ENCODE measurements around the gene PLRG1. TPM values are rescaled to one million over a fixed set of nuclear protein-coding genes. Genes with fewer than 3 reads are reported as not detected.

PLRG1 gene
- total RNA-seq, 1 experiment from 2014 or later = 72.5 TPM

DNA sequence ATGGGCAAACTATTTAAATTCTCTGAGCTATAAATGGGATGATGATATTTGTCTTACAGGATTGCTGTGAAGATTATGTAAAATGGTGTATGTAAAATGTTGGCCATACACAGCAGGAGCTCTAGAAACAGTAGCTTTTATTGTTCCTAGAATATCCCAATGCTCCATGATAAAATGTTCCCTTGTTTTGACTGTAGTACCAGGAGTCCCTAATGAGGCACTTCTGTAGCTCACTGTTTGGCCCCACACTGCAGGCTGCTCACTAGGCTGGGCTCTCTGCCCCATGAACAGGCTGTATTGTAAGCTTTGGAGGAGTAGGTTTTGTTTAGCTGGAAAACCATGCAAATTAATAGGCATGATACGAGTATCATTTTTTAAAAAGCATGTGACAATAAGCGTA lies 43.7 kb upstream of the PLRG1 start:
- no peak overlapping the region for H3K4me3 Mint-ChIP-seq (ENCODE audit: low read depth, unreplicated experiment)
- H3K9me3 Mint-ChIP-seq (ENCODE audit: low read depth, unreplicated experiment) = no peaks in the 10 kb centered on the region
- intact Hi-C loops (cut with micrococcal nuclease; ENCODE audit: unreplicated experiment) = no loop called here
- DNase-seq = no peak
- CTCF ChIA-PET = interaction anchor here (1.2 to 1.3 kb wide), 2 partner anchors 10 to 34 kb away, joined by 3 read pairs; no protein-coding TSS in a partner anchor
- no peak overlapping the region for H3K27ac Mint-ChIP-seq (ENCODE audit: unreplicated experiment)
- TF ChIP-seq, protein P1, sequence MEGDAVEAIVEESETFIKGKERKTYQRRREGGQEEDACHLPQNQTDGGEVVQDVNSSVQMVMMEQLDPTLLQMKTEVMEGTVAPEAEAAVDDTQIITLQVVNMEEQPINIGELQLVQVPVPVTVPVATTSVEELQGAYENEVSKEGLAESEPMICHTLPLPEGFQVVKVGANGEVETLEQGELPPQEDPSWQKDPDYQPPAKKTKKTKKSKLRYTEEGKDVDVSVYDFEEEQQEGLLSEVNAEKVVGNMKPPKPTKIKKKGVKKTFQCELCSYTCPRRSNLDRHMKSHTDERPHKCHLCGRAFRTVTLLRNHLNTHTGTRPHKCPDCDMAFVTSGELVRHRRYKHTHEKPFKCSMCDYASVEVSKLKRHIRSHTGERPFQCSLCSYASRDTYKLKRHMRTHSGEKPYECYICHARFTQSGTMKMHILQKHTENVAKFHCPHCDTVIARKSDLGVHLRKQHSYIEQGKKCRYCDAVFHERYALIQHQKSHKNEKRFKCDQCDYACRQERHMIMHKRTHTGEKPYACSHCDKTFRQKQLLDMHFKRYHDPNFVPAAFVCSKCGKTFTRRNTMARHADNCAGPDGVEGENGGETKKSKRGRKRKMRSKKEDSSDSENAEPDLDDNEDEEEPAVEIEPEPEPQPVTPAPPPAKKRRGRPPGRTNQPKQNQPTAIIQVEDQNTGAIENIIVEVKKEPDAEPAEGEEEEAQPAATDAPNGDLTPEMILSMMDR (IDR thresholded peaks at IDR 0.05; ENCODE audit: unreplicated experiment) = no peak
- no TSS peak for BruUV-seq (replicated peaks)
- H3K36me3 Mint-ChIP-seq (ENCODE audit: insufficient read depth, unreplicated experiment) = no peaks in the 10 kb centered on the region
- no peaks in the 10 kb centered on the region for H3K27me3 Mint-ChIP-seq (ENCODE audit: unreplicated experiment)
- peaks cover 26% of the 10 kb centered on the region for H3K4me1 Mint-ChIP-seq (ENCODE audit: low read depth, unreplicated experiment)

DNA sequence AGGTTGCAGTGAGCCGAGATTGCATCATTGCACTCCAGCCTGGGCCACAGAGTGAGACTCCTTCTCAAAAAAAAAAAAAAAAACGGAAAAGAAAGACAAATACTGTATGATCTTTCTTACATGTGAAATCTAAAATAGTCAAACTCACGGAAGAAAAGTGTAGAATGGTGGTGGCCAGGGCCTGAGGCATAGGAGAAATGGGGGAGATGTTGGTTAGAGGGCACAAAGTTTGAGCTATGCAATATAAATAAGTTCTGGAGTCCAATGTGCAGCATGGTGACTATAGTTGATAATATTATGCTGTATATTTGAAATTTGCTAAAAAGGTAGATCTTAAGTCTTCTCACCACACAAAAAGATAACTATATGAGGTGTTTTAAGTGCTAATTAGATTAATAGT lies 41.7 kb upstream of the PLRG1 start:
- H3K36me3 Mint-ChIP-seq (ENCODE audit: insufficient read depth, unreplicated experiment) = no peaks in the 10 kb centered on the region
- DNase-seq = no peak
- no TSS peak for BruUV-seq (replicated peaks)
- no peak overlapping the region for H3K27ac Mint-ChIP-seq (ENCODE audit: unreplicated experiment)
- intact Hi-C loops (cut with micrococcal nuclease; ENCODE audit: unreplicated experiment) = no loop called here
- CTCF ChIA-PET = no interaction called here
- H3K27me3 Mint-ChIP-seq (ENCODE audit: unreplicated experiment) = no peaks in the 10 kb centered on the region
- H3K4me1 Mint-ChIP-seq (ENCODE audit: low read depth, unreplicated experiment) = peaks cover 26% of the 10 kb centered on the region
- no peak overlapping the region for H3K4me3 Mint-ChIP-seq (ENCODE audit: low read depth, unreplicated experiment)
- TF ChIP-seq, protein P1 (IDR thresholded peaks at IDR 0.05; ENCODE audit: unreplicated experiment) = no peak
- no peaks in the 10 kb centered on the region for H3K9me3 Mint-ChIP-seq (ENCODE audit: low read depth, unreplicated experiment)

DNA sequence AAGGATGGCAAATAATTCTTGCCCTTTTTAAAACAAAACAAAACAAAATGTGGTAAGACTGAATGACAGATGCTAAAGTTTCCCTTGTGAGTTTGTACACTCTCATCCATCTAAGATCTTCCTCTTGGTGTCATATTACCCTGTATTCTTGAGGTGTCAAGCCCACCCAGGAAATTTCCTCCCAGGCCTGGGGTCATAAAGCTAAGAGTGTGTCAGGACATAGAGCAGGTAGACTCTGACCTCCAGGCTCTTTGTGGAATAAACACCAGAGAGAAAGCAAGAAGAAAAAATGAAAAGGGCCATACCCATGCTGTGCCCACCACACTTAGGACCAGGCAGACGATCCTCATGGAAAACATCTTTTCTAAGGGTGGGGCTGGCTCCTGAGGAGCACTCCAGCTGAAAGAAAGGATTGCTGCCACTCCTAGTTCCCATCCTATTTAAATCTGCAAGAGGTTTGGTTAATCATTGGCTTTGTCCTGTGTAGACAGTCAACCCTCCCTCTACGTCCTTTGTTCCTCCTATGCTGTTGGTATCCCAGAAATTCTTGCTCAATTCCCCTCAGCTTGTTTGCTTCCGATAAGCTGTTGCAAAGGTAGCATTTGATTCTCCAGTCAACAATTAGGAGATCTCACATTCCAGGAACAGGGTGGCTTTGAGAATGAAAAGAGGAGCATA lies 40.3 kb upstream of the PLRG1 start, which contains the start of gene FGA:
TSS of gene FGA (minus strand) at position 414 of the 678 bp plus-strand sequence. CDS start at position 359, 55 bp downstream.
- Mint-ChIP-seq H3K4me1 (ENCODE audit: low read depth, unreplicated experiment) (peaks cover 26% of the 10 kb centered on the region), H3K9me3 (ENCODE audit: low read depth, unreplicated experiment) (no peaks in the 10 kb centered on the region), H3K4me3 (ENCODE audit: low read depth, unreplicated experiment) (no peak within 1 kb of the TSS), H3K36me3 (ENCODE audit: insufficient read depth, unreplicated experiment) (no peaks in the 10 kb centered on the region), H3K27me3 (ENCODE audit: unreplicated experiment) (no peaks in the 10 kb centered on the region), H3K27ac (ENCODE audit: unreplicated experiment) (no peak within 1 kb of the TSS)
- CTCF ChIA-PET = interaction anchor here (0.8 kb wide), 1 partner anchor 35 kb away, joined by 3 read pairs; no protein-coding TSS in a partner anchor
- peak; percentile 2 for DNase-seq
- TF ChIP-seq, protein P1 (IDR thresholded peaks at IDR 0.05; ENCODE audit: unreplicated experiment) = no peak
- intact Hi-C loops (cut with micrococcal nuclease; ENCODE audit: unreplicated experiment) = no loop called here
- no TSS peak for BruUV-seq (replicated peaks)

DNA sequence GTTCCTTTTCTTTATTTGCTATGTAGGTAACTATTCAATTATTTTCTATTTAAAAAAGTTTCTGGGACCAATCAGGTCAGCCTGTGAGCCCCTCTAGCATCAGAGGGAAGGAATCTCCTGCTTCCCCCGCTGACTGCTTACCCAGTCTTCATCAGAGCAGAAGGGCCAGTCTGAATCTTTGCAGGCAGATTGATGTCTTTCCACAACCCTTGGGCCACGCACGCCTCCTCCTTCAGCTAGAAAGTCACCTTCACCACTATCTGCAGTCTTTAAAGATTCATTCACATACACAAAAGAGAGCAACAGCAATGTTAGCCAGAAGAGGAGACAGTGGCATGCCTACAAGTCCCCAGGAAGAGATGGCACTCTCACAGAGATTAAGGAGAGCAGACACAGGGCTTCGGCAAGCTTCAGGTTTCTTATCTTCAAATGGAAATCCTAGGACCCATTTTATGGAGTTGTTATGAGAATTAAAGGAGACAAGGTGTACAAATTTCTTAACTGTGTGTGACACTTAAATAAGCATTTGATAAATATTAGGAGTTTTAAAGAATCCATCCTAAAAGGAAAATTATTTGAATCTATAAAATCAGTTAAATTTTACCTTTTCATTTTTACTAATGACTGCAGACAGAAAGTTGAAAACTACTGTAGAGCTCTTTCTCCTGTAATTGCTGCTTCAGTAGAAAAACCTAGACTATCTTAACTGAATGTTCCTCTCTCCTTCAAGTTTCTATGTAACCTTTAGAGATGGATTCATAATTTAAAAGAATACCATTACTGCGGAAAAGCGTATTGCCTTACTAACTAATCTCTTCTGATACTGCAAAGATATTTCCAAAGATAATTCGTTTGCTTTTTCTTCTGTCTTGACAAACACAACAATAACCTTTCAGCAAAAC lies 39.3 kb upstream of the PLRG1 start:
- CTCF ChIA-PET = no interaction called here
- TF ChIP-seq, protein P1 (IDR thresholded peaks at IDR 0.05; ENCODE audit: unreplicated experiment) = no peak
- BruUV-seq (replicated peaks) = no TSS peak
- H3K36me3 Mint-ChIP-seq (ENCODE audit: insufficient read depth, unreplicated experiment) = no peaks in the 10 kb centered on the region
- no peak overlapping the region for H3K27ac Mint-ChIP-seq (ENCODE audit: unreplicated experiment)
- no peak overlapping the region for H3K4me3 Mint-ChIP-seq (ENCODE audit: low read depth, unreplicated experiment)
- intact Hi-C loops (cut with micrococcal nuclease; ENCODE audit: unreplicated experiment) = no loop called here
- H3K9me3 Mint-ChIP-seq (ENCODE audit: low read depth, unreplicated experiment) = no peaks in the 10 kb centered on the region
- peaks cover 26% of the 10 kb centered on the region for H3K4me1 Mint-ChIP-seq (ENCODE audit: low read depth, unreplicated experiment)
- no peaks in the 10 kb centered on the region for H3K27me3 Mint-ChIP-seq (ENCODE audit: unreplicated experiment)
- no peak for DNase-seq

All from Calu3 (cell line).